Loucy (cell line): ENCODE results near the gene PRKCE.

Experiments
- EZH2phosphoT487 ChIP-seq: fragments of 200-600 bp; IDR thresholded peaks from 2 replicates; pipeline ENCODE4 v1.6.1; 2018; ENCODE audit warnings: antibody characterized with exemption, mild to moderate bottlenecking, moderate library complexity, borderline replicate concordance
- TF ChIP-seq, protein P1 (sequence below): fragments of 200-600 bp; sonication (generic); conservative IDR thresholded peaks from 2 replicates; pipeline ENCODE4 v1.5.1; 2014; ENCODE audit warnings: mild to moderate bottlenecking, antibody characterized with exemption, low read length

DNA sequence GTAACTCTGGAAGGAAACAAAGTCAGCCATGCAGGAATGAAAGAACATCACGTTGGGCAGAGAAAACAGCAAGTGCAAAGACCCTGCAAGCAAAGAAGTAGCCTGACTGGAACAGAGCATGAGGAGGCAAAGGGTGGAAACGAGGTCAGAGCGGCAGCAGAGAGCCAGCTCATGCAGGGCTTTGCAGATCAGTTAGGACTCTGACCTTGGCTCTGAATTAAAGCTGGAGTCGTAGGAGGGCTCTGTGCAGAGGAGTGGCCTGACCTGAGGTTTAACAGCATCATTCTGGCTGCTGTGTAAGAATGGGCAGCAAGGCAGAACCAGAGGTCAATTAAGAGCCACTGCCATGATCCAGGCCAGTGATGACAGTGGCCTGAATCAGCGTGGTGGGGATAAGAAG lies 220.7 kb downstream of the PRKCE start:
- TF ChIP-seq, protein P1, sequence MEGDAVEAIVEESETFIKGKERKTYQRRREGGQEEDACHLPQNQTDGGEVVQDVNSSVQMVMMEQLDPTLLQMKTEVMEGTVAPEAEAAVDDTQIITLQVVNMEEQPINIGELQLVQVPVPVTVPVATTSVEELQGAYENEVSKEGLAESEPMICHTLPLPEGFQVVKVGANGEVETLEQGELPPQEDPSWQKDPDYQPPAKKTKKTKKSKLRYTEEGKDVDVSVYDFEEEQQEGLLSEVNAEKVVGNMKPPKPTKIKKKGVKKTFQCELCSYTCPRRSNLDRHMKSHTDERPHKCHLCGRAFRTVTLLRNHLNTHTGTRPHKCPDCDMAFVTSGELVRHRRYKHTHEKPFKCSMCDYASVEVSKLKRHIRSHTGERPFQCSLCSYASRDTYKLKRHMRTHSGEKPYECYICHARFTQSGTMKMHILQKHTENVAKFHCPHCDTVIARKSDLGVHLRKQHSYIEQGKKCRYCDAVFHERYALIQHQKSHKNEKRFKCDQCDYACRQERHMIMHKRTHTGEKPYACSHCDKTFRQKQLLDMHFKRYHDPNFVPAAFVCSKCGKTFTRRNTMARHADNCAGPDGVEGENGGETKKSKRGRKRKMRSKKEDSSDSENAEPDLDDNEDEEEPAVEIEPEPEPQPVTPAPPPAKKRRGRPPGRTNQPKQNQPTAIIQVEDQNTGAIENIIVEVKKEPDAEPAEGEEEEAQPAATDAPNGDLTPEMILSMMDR, result no peak
- TF ChIP-seq EZH2phosphoT487, result no peak
